ENCODE data around the gene OR6K3. TPM values are rescaled to one million over a fixed set of nuclear protein-coding genes. Genes with fewer than 3 reads are reported as not detected.

OR6K3 gene
- total RNA-seq, 1 donor = not detected

DNA sequence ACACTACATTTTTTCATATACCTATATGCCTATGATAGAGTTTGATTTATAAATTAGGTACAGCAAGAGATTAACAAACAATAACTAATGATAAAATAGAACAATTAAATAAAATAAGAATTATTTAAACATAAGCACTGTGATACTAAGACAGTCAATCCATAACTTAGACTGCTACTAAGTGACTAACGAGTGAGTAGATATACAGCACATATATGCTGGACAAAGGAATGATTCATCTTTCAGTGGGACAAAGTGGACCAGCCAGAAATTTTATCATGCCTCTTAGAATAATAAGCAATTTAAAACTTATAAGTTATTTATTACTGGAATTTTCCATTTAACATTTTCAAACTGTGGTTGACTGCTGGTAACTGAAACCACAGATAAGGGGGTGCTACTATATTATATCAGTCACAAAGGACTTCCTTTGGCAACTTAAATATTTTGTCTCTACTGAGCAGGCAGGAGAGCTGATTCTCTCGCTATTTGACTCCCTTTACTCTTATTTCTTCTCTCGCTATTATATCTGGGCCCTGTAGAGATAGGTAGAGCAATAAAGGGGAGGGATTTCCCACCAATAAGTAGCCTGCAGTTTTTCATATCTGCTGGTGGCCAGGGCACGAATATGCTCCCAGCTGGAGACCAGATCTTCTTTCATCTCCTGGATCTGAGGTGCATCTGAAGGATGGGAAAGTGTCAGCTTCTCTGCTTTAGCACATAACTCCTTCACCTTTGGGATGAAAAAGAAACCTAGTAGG lies 44.8 kb downstream of the OR6K3 start:
- no peak overlapping the region for H3K4me3 ChIP-seq (ENCODE audit: low read depth, low read length)
- TF ChIP-seq, protein P1, sequence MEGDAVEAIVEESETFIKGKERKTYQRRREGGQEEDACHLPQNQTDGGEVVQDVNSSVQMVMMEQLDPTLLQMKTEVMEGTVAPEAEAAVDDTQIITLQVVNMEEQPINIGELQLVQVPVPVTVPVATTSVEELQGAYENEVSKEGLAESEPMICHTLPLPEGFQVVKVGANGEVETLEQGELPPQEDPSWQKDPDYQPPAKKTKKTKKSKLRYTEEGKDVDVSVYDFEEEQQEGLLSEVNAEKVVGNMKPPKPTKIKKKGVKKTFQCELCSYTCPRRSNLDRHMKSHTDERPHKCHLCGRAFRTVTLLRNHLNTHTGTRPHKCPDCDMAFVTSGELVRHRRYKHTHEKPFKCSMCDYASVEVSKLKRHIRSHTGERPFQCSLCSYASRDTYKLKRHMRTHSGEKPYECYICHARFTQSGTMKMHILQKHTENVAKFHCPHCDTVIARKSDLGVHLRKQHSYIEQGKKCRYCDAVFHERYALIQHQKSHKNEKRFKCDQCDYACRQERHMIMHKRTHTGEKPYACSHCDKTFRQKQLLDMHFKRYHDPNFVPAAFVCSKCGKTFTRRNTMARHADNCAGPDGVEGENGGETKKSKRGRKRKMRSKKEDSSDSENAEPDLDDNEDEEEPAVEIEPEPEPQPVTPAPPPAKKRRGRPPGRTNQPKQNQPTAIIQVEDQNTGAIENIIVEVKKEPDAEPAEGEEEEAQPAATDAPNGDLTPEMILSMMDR (IDR thresholded peaks at IDR 0.05; ENCODE audit: insufficient read depth, low read length) = no peak
- DNase-seq (ENCODE audit: low read depth) = no peak

DNA sequence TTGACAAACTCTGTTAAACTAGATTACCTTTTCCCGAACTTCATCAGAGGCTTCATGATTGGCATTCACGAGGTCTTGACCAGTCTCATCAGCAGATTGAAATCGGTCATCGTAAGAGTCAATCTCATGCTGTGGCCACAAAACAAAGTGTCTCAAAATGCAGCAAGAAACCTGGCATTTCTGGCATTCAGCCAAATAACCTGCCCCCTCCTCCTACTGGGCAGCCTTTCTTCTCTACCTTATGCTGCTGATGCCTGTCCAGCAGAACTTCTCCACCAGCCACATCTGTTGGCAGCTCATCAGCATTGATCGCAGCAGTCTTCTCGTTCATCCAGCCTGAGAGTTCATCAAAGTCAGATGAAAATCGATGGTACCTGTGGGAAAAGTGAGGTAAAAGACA lies 46.2 kb downstream of the OR6K3 start:
- TF ChIP-seq, protein P1 (IDR thresholded peaks at IDR 0.05; ENCODE audit: insufficient read depth, low read length) = no peak
- no peak overlapping the region for H3K4me3 ChIP-seq (ENCODE audit: low read depth, low read length)
- no peak for DNase-seq (ENCODE audit: low read depth)

Other genes starting within 250 kb of the OR6K3 start
- not detected in 2 replicates for gene OR10R2, start 248.5 kb downstream of the OR6K3 start, total RNA-seq (ENCODE audit: low replicate concordance)
- gene OR6Y1, start 166.3 kb downstream of the OR6K3 start, total RNA-seq (ENCODE audit: low replicate concordance) = not detected in 2 replicates
- gene OR6P1, start 150.1 kb downstream of the OR6K3 start, total RNA-seq (ENCODE audit: low replicate concordance) = not detected in 2 replicates
- not detected in 2 replicates for gene OR10X1, start 140.8 kb downstream of the OR6K3 start, total RNA-seq (ENCODE audit: low replicate concordance)
- gene OR10Z1, start 115.5 kb downstream of the OR6K3 start, total RNA-seq (ENCODE audit: low replicate concordance) = not detected in 2 replicates
- 1.2 TPM in 1 of 2 replicates, not detected in the other for gene SPTA1, start 34.0 kb downstream of the OR6K3 start, total RNA-seq (ENCODE audit: low replicate concordance)
- not detected in 2 replicates for gene OR6K2, start 20.1 kb downstream of the OR6K3 start, total RNA-seq (ENCODE audit: low replicate concordance)
- not detected in 2 replicates for gene OR6K6, start 34.0 kb upstream of the OR6K3 start, total RNA-seq (ENCODE audit: low replicate concordance)
- gene OR6N1, start 51.5 kb upstream of the OR6K3 start, total RNA-seq (ENCODE audit: low replicate concordance) = 0.16 TPM in 1 of 2 replicates, not detected in the other
- not detected in 2 replicates for gene OR6N2, start 60.5 kb upstream of the OR6K3 start, total RNA-seq (ENCODE audit: low replicate concordance)
- not detected in 2 replicates for gene MNDA, start 110.6 kb upstream of the OR6K3 start, total RNA-seq (ENCODE audit: low replicate concordance)
- gene PYHIN1, start 210.8 kb upstream of the OR6K3 start, total RNA-seq (ENCODE audit: low replicate concordance) = 1.6 TPM in 1 of 2 replicates, not detected in the other

Data from fibroblast of the aortic adventitia (primary cell).